GM18505 (cell line): ENCODE measurements around the gene C2CD4D.

Source experiments
- ATAC-seq: cut with Tn5 transposase; IDR thresholded peaks from one replicate; pipeline ENCODE4 v1.9.1; 2021; ENCODE audit not compliant: unreplicated experiment
- POLR2A ChIP-seq: IDR thresholded peaks from 4 replicates; pipeline ENCODE4 v1.6.1; 2011; ENCODE audit warnings: borderline replicate concordance; ENCODE audit not compliant: insufficient read depth, insufficient read length; ENCODE audit errors: extremely low read depth

The C2CD4D gene

DNA sequence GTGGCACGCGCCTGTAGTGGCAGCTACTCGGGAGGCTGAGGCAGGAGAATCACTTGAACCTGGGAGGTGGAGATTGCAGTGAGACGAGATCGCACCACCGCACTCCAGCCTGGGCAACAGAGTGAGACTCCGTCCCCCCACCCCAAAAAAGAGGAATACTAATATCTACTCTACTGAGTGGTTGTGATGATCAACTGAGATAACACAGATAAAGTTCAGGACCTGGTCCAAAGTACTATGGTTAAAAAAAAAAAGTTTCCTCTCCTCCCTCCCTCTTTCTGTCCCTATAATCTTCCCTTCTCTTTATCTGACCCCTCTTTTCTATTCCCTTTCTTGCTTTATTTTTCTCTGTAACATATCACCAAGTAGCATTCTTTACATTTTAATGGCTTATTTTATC is 4.0 kb downstream of the C2CD4D start:
- no peak for TF ChIP-seq POLR2A
- ATAC-seq: no peak

DNA sequence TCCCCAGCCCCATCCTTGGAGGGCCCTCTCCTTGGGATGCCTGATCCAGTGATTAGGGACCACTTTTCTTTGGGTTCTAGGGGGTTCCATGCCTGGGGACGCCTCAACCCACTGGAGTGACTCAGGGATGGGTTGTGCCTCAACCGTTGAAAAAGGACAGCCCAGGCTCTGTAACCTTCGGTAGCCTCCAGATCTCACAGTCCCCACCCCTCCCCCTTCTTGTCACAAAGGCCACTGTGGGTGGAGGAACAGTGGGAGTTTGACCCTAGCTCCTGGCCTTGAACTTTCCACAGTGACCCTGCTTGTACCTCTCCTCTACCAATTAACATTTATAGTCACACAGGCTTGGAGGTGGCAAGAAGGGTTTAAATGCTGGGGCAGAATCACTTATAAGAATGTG is 5.4 kb downstream of the C2CD4D start:
- no peak for ATAC-seq

DNA sequence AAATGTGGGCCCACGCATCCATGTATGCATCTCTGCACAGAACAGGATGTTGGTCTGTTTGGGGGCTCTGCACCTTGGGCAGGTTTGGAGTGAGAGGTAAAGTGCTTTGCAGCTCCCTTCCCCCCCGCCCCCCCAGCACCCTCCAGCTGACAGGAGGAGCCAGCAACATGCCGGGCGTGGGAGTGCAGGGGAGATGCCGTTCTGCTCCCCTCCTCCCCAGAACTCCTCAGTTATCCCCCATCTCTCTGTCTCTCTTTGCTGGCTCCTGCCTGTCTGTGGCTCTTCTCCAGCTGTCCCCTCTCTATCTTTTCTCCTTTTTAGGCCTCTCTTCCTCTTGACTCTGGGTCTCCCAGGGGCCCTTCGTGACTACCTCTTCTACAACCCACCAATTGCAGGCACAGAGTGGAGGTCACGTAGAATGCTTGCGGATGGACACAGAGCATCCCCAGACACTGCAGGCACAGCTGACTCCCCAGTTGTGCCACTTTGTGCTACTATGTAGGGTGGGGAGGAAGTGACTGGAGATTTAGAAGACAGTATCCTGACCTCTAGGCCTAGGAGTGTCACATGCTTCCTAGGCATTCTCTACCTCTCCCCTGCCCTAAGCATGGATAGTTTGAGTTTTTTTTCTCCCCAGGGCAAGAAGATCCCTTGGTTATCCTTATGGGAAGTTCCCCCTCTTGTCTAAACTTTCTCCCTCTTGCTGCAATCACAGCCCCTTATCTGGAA is 6.3 kb downstream of the C2CD4D start:
- no peak for TF ChIP-seq POLR2A
- ATAC-seq: no peak

More for the DNA sequence above, 5.4 kb downstream of the C2CD4D start:
- TF ChIP-seq POLR2A: no peak

DNA sequence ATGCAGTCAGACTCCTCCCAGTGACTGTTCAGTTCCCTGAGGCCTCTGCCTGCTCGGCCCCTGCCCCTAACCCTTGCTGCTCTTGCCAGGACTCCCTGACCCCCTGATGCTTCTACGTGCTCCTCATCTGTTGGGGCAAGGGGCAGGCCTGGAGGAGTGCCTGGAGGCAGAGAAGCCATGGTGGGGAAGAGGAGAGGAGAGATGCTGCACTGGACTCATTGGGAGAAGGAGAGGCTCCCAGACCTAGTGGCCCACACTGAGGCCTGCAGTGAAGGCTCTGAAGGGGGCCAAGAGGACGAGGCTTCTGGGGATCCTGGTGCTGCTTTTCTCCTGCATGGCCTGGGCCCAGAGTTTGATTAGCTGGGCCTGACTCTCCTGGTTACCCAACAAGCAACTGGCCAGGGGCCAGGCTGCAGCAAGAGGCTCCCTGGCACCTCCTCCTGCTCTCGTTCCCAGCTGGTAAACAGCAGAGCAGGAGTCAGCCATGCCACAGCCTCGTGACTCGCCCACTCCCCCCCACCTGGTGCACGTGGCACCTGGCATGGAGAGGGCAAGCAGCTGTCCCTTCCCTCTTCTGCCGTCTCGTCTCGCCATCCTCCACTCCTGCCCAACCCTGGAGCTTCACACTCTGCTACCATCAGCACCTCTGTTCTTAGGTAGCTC is 7.2 kb downstream of the C2CD4D start:
- ATAC-seq: no peak
- TF ChIP-seq POLR2A: no peak

DNA sequence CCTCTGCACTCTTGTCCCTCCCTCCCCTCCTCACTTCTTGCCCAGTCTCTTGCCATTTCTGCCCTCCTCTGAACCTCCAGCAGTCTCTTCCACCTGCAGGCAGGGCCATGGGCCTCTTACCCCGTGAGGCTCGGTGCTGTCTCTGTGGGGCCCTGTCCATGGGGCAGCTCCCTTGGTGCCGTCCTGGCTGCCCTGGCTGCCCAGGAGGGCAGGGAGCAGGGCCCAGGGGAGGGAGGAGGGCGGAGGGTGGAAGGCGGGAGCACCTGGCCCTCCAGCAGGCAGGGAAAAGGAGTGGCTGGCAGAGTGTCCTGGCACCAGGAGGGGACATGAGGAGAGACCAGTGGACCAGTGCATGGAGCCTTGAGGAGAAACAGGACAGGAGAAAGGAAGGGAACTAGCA is 8.0 kb downstream of the C2CD4D start, which contains the start of gene RORC:
Gene RORC (minus strand): TSS at position 198 of the 400 bp plus-strand sequence. CDS start 38 bp downstream, at position 160.
- no peak for ATAC-seq
- no peak for TF ChIP-seq POLR2A

DNA sequence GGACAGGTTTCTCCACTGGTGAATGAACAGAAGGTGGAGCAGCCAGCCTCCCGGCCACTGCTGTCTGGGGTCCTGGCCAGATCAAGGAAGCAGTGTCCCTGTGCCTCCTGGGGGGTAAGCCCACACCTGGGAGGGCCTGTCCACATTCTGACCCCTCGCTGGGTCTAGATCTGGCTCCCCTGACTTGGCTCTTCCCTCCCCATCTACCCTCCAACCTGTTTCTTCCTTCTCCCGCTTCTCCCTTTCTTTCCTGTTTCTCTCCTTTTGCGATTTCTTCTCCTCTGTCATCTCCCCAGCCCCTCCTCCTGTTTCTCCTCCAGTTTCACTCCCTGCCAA is 8.4 kb downstream of the C2CD4D start:
- no peak for TF ChIP-seq POLR2A
- no peak for ATAC-seq

DNA sequence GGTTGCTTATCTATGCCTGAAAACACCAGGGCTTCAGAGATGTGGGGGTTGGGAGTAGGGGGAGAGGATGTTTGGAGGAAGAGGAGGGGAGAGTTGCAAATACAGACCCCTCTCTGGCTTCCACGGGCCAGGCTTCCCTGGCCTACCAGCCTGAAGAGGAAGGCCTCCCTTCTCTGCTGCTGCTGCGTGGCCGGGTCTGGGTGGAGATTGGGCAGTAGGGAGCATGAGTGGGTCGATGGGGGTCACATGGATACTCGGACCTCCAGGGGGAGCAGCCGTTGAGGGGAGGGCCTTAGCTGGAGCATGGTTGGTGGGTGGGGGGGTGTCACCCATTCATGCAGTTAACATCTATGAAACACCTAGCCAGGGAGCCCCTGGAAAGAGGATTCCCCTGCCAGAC is 9.6 kb downstream of the C2CD4D start:
- ATAC-seq: no peak
- TF ChIP-seq POLR2A: no peak

DNA sequence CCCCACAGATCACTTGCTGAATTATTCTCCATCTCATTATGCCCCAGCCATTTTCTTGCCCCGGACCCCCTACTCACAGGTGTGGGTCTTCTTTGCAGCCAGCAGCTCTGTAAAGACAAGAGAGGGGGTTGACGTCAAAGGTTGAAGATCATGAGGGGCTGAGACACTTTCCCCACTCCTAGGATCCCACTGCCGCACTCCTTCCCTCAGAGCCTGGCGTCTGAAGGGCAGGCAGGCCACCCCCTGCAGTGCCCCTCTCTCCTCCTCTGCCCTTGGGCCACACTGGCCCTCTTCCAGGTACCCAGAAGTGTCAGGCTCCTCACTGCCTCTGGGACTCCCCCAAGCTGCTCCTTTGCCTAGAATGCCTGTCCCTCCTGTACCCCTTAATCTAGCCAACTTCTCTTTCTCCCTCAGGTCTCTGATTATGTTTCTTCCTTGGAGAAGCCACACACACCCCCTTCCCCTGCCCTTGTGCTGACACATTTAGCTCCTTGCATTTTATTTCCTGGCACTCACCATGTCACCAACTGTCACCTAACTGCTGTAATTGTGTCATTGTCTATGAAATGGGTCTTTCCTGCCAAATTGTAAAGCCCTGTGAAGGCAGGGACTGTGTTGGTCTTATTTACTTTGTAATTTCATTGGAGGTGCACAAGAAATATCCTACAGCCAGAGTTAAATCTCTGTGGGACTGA is 10.1 kb downstream of the C2CD4D start:
- no peak for ATAC-seq
- TF ChIP-seq POLR2A: no peak

DNA sequence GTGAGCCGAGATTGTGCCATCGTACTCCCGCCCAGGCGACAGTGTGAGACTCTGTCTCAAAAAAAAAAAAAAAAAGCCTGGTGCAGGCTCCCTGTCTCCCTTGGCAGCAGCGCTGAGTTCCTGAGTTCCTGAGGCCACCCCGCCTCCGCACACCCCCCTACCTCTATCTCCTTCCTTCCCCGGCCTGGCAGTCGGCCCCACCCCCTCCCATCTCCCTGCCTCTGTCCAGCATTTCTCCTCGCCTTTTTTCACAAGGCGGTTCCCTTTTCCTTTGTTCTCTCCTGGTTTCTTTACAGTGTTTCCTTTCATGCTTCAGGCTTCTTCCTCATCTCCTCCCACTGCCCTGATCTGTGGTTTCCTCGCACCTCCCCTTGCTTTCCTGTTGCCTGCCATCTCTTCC is 10.7 kb downstream of the C2CD4D start:
- ATAC-seq: no peak
- TF ChIP-seq POLR2A: no peak

DNA sequence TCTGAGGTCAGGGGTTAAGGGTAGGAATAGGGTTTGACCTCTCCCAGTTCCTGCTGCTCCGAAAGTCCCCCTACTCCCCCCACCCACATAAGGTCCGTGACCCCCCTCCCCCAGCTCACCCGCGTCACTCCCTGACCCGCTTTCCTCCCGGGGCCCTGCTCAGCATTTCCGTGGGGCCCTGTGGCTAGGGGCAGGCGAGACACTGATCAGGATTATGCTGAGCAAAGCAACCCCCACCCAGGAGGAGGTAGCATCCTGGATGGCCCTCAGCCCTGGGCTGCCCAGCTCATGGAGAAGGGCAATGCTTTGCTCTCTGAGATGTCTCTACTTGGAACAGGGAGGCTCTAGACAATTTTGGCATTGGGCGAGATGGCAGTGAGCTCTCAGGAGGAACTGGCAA is 11.8 kb downstream of the C2CD4D start:
- ATAC-seq: no peak
- no peak for TF ChIP-seq POLR2A

DNA sequence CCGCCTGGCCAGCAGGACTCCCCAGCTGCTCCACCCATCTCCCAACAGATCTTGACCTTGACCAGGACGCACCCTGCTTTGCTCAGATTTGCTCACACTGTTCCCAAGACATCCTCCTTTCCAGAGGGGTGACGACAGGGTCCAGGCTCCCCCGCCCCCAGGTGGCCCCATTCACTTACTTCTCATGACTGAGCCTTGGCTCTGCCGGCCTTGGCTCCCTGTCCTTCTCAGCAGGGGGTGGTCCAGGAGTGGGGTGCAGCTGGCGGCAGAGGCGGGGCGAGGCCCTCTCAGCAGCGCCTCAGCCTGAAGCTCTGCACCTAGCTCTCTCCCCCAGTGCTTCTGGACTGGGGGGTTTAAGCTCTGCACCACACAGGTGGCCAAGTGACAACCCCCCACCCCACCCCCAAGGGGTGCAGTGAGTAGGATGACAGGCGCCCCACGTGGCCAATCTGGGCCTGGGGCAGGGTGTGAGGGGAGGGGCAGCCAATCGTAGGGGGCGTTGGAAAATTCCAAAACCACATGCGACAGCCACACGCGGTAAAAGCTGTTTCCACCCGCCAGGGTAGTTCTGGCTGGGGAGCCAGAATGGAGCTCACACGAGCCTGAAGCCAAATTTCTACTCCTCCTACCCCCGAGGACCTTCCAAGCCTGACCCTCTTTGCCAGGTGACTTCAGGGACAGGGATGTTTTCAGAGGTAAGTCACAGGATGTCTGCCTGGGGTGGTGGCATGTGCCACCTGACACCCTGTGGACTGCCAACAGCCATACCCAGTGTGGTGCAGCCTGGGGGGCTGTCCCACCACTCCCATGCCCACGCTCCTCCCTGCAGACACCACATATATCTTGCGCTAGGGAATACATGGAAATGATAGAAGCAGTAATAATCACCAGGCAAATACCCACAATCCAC is 13.6 kb downstream of the C2CD4D start:
- TF ChIP-seq POLR2A: no peak
- ATAC-seq: no peak

DNA sequence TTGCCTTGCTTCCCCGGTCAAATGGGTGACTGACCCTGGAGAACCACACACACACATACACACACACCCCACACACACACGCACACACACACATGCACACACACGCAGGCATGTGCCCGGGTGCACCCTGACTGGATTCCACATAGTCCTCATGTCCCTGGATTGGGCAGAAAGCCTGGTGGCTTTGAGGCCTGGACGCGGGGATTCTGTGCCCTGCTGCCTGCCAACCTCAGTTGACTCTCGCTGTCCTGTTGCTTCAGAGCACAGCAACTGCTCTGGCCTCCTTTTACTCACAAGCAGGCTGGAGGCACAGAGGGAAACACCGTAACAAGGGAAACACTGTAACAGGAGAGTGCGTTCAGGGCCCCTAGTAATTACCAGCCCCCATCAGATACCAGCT is 14.4 kb downstream of the C2CD4D start:
- ATAC-seq: no peak
- no peak for TF ChIP-seq POLR2A

DNA sequence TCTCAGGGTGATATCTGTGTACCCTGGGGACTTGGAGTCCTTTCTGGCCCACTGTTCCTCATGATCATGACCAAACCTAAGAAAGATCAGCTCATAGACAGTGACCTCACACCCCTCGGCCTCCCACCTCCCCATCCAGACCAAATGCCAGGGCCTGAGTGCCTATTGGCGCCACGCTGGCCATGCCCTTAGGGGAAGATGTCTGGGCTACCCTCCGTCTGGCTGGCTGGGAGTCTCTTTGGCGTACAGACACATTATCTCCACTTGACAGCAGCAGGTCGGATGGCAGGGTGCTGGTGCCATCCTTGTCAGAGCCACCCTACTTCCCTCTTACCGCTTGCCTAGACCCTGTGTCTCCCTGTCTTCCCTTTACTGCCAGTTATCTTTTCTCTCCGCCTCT is 16.4 kb downstream of the C2CD4D start:
- no peak for TF ChIP-seq POLR2A
- ATAC-seq: no peak
